H9 (cell line): Measurements from ENCODE around the gene ABCB11. TPM values are rescaled to one million over a fixed set of nuclear protein-coding genes. Genes with fewer than 3 reads are reported as not detected.

ENCODE experiments used
- DNase-seq: peaks from one replicate; pipeline ENCODE4 v3.0.0-alpha.2; 2017
- H2AFZ ChIP-seq: one replicate; pipeline ENCODE4 v1.6.1; 2013; ENCODE audit warnings: mild to moderate bottlenecking, low read length, control low read depth, moderate library complexity
- H2AK5ac ChIP-seq: 2 replicates; pipeline ENCODE4 v1.6.1; 2013; ENCODE audit warnings: low read length, control low read depth, mixed read lengths; ENCODE audit not compliant: insufficient read length
- H2BK120ac ChIP-seq: one replicate; pipeline ENCODE4 v1.6.1; 2013; ENCODE audit warnings: low read depth, mild to moderate bottlenecking, low read length, control low read depth, inconsistent platforms; ENCODE audit not compliant: poor library complexity, severe bottlenecking
- H2BK12ac ChIP-seq: 2 replicates; pipeline ENCODE4 v1.6.1; 2013; ENCODE audit warnings: low read length, control low read depth, mixed read lengths, low read depth; ENCODE audit not compliant: insufficient read length
- H2BK15ac ChIP-seq: 2 replicates; pipeline ENCODE4 v1.6.1; 2013; ENCODE audit warnings: low read depth, low read length, control low read depth
- H2BK20ac ChIP-seq: one replicate; pipeline ENCODE4 v1.6.1; 2013; ENCODE audit warnings: low read depth, mild to moderate bottlenecking, low read length, control low read depth, inconsistent platforms; ENCODE audit not compliant: poor library complexity, severe bottlenecking
- H2BK5ac ChIP-seq: 2 replicates; pipeline ENCODE4 v1.6.1; 2013; ENCODE audit warnings: low read length, control low read depth, mixed read lengths; ENCODE audit not compliant: insufficient read length
- H3K14ac ChIP-seq: 2 replicates; pipeline ENCODE4 v1.6.1; 2013; ENCODE audit warnings: low read length, control low read depth; ENCODE audit not compliant: insufficient read depth
- H3K18ac ChIP-seq: 2 replicates; pipeline ENCODE4 v1.6.1; 2013; ENCODE audit warnings: low read depth, mild to moderate bottlenecking, mixed read lengths, low read length, control low read depth; ENCODE audit not compliant: insufficient read length
- H3K23ac ChIP-seq: 2 replicates; pipeline ENCODE4 v1.6.1; 2013; ENCODE audit warnings: low read length, control low read depth, mixed read lengths, low read depth; ENCODE audit not compliant: insufficient read length
- H3K23me2 ChIP-seq: 2 replicates; pipeline ENCODE4 v1.6.1; 2013; ENCODE audit warnings: low read depth, mild to moderate bottlenecking, mixed read lengths, low read length, control low read depth; ENCODE audit not compliant: insufficient read length, poor library complexity, severe bottlenecking
- H3K27ac ChIP-seq: 2 replicates; pipeline ENCODE4 v1.5.1; 2013; ENCODE audit warnings: low read length, control low read depth, mixed read lengths, low read depth; ENCODE audit not compliant: insufficient read length
- H3K27me3 ChIP-seq: 2 replicates; pipeline ENCODE4 v1.6.1; 2013; ENCODE audit warnings: low read length, control low read depth, inconsistent platforms; ENCODE audit not compliant: insufficient read depth
- H3K4ac ChIP-seq: 2 replicates; pipeline ENCODE4 v1.6.1; 2013; ENCODE audit warnings: low read depth, mild to moderate bottlenecking, control low read depth, inconsistent platforms, low read length, moderate library complexity
- H3K4me1 ChIP-seq: 2 replicates; pipeline ENCODE4 v1.6.1; 2013; ENCODE audit warnings: low read length, control low read depth, inconsistent platforms; ENCODE audit not compliant: insufficient read depth
- H3K4me2 ChIP-seq: 2 replicates; pipeline ENCODE4 v1.6.1; 2013; ENCODE audit warnings: low read length, control low read depth, mixed read lengths; ENCODE audit not compliant: insufficient read length, insufficient read depth
- H3K56ac ChIP-seq: 2 replicates; pipeline ENCODE4 v1.6.1; 2013; ENCODE audit warnings: low read depth, mild to moderate bottlenecking, mixed read lengths, low read length, control low read depth; ENCODE audit not compliant: insufficient read length
- H3K79me1 ChIP-seq: 2 replicates; pipeline ENCODE4 v1.6.1; 2013; ENCODE audit warnings: low read depth, mild to moderate bottlenecking, moderate library complexity, low read length, control low read depth, inconsistent platforms; ENCODE audit not compliant: insufficient read depth, poor library complexity, severe bottlenecking
- H3K79me2 ChIP-seq: 2 replicates; pipeline ENCODE4 v1.6.1; 2013; ENCODE audit warnings: low read length, control low read depth, inconsistent platforms; ENCODE audit not compliant: insufficient read depth
- H3K9ac ChIP-seq: 2 replicates; pipeline ENCODE4 v1.6.1; 2013; ENCODE audit warnings: low read length, control low read depth, mixed read lengths; ENCODE audit not compliant: insufficient read length; ENCODE audit errors: extremely low read depth
- H3K9me3 ChIP-seq: one replicate; pipeline ENCODE4 v1.6.1; 2013; ENCODE audit warnings: low read depth, low read length, inconsistent platforms; ENCODE audit not compliant: control insufficient read depth
- H3T11ph ChIP-seq: one replicate; pipeline ENCODE4 v1.6.1; 2013; ENCODE audit warnings: mild to moderate bottlenecking, low read length, control low read depth, inconsistent platforms
- H4K20me1 ChIP-seq: one replicate; pipeline ENCODE4 v1.6.1; 2013; ENCODE audit not compliant: control insufficient read depth, insufficient read length, insufficient read depth
- H4K5ac ChIP-seq: 2 replicates; pipeline ENCODE4 v1.6.1; 2013; ENCODE audit warnings: low read depth, mild to moderate bottlenecking, mixed read lengths, low read length, control low read depth; ENCODE audit not compliant: insufficient read length
- H4K8ac ChIP-seq: replicated peaks from 2 replicates; pipeline ENCODE4 v1.6.1; 2013; ENCODE audit warnings: low read length, control low read depth, mixed read lengths, low read depth; ENCODE audit not compliant: insufficient read length
- H4K91ac ChIP-seq: 2 replicates; pipeline ENCODE4 v1.6.1; 2013; ENCODE audit warnings: low read depth, mild to moderate bottlenecking, moderate library complexity, mixed read lengths, low read length, control low read depth; ENCODE audit not compliant: insufficient read length
- H3K27ac Mint-ChIP-seq, 3 experiments: 2 replicates in 2 of 3; 3 replicates in 1 of 3; pipeline ENCODE4 v1.8.0; 2020 to 2021; ENCODE audit warnings: mixed read lengths in 3 of 3, mild to moderate bottlenecking in 1 of 3, moderate library complexity in 1 of 3
- H3K27me3 Mint-ChIP-seq: 2 replicates; pipeline ENCODE4 v1.8.0; 2021; ENCODE audit warnings: low read depth, mild to moderate bottlenecking, moderate library complexity, mixed read lengths
- H3K36me3 Mint-ChIP-seq, 3 experiments: 2 replicates in 2 of 3; 3 replicates in 1 of 3; pipeline ENCODE4 v1.8.0; 2020 to 2021; ENCODE audit warnings: low read depth in 3 of 3, mixed read lengths in 3 of 3; ENCODE audit not compliant: insufficient read depth in 1 of 3
- H3K4me1 Mint-ChIP-seq, 2 experiments: 2 replicates each; pipeline ENCODE4 v1.8.0; 2020; ENCODE audit warnings: mixed read lengths in 2 of 2
- H3K4me3 Mint-ChIP-seq, 2 experiments: 2 replicates in 1 of 2; 3 replicates in 1 of 2; pipeline ENCODE4 v1.8.0; 2020 to 2021; ENCODE audit warnings: mild to moderate bottlenecking in 2 of 2, mixed read lengths in 2 of 2, moderate library complexity in 1 of 2
- H3K9me3 Mint-ChIP-seq, 2 experiments: 2 replicates in 1 of 2; 3 replicates in 1 of 2; pipeline ENCODE4 v1.8.0; 2020; ENCODE audit warnings: mild to moderate bottlenecking in 2 of 2, mixed read lengths in 2 of 2, moderate library complexity in 1 of 2
- CTCF ChIP-seq: fragments of 200-600 bp; sonication (generic); conservative IDR thresholded peaks from 3 replicates; pipeline ENCODE4 v1.8.0; 2021; ENCODE audit warnings: antibody characterized with exemption, mild to moderate bottlenecking
- WGBS: extraction: QIAGEN DNeasy Blood & Tissue Kit; methylation state at CpG from one replicate; pipeline ENCODE4 v1.1.7; 2013; ENCODE audit warnings: missing lambda C conversion rate, low lambda C conversion rate, mixed read lengths; ENCODE audit not compliant: insufficient read length; ENCODE audit errors: extremely low coverage; 5-methylcytosine and 5-hydroxymethylcytosine counted together
- total RNA-seq: library from RNA; stranded (reverse); gene quantifications from 2 replicates; pipeline ENCODE4 v1.2.1, GENCODE V29; 2021

ABCB11 gene
- total RNA-seq, 1 experiment from 2014 or later, result not detected

DNA sequence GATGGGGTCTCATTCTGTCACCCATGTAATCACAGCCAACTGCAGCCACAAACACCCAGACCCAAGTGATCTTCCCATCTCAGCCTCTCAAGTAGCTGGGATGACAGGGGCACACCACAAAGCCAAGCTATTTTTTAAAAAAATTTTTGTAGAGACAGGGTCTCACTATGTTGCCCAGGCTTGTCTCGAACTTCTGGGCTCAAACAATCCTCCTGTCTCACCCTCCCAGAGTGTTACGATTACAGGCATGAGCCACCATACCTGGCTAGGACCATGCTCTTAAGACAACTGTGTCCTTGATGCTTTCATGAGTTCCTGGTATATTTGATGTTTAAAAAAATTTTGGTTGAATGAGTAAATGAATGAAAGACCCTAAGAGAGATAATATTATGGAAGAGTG is 19.4 kb downstream of the ABCB11 start:
- no peaks in the 10 kb centered on the region for H3K79me1 ChIP-seq
- no peaks in the 10 kb centered on the region for H3K27me3 ChIP-seq
- H2BK5ac ChIP-seq, result no peak overlapping the region
- no peak overlapping the region for H3K4ac ChIP-seq
- no peak overlapping the region for H4K91ac ChIP-seq
- no peak overlapping the region for H3K56ac ChIP-seq
- no peaks in the 10 kb centered on the region for H4K20me1 ChIP-seq
- no peak overlapping the region for H3T11ph ChIP-seq
- no peak overlapping the region for H3K14ac ChIP-seq
- no peak for DNase-seq
- H3K4me1 ChIP-seq, result peaks cover 2% of the 10 kb centered on the region
- H2BK120ac ChIP-seq, result no peak overlapping the region
- no peaks in the 10 kb centered on the region for H3K79me2 ChIP-seq
- no peak overlapping the region for H3K27ac ChIP-seq
- Mint-ChIP-seq H3K9me3 (no peaks in the 10 kb centered on the region; a peak in 1 of 5 replicates), H3K27me3 (no peaks in the 10 kb centered on the region; the same call in 1 of the 2 replicates), H3K4me1 (peaks cover 10 to 11% of the 10 kb centered on the region in 2 experiments), H3K27ac (no peak overlapping the region), H3K4me3 (no peak overlapping the region), H3K36me3 (no peaks in the 10 kb centered on the region)
- H3K9me3 ChIP-seq, result no peaks in the 10 kb centered on the region
- TF ChIP-seq CTCF, result no peak
- no peak overlapping the region for H4K5ac ChIP-seq
- H3K4me2 ChIP-seq, result no peak overlapping the region
- no peak overlapping the region for H2AK5ac ChIP-seq
- no peak overlapping the region for H2BK15ac ChIP-seq
- H3K23me2 ChIP-seq, result no peaks in the 10 kb centered on the region
- H2BK12ac ChIP-seq, result no peak overlapping the region
- no peak overlapping the region for H2BK20ac ChIP-seq
- H4K8ac ChIP-seq, result no peak overlapping the region
- H3K18ac ChIP-seq, result no peak overlapping the region
- H2AFZ ChIP-seq, result no peak overlapping the region
- no peak overlapping the region for H3K9ac ChIP-seq
- no peak overlapping the region for H3K23ac ChIP-seq
- WGBS, result no CpG with 5 or more reads among the region's 2 CpGs
